Common myeloid progenitor, CD34-positive (primary cell): ENCODE data around the gene PPP1R7.

Source experiments
- CTCF ChIA-PET: fragments of 350-600 bp; sonication (Branson Sonifier 250); formaldehyde crosslinking; loops from one replicate; lab custom pipeline; 2021; ENCODE audit warnings: antibody characterized with exemption; lab: Charles Lee
- POLR2A ChIA-PET: fragments of 350-600 bp; sonication (Branson Sonifier 250); formaldehyde crosslinking; loops from one replicate; lab custom pipeline; 2021; ENCODE audit warnings: antibody characterized with exemption; lab: Charles Lee
- DNase-seq, 3 donors: peaks; one replicate each; pipeline versions ENCODE4 v3.0.0 to v3.0.0-alpha.2; 2013
- H3K27ac ChIP-seq, 2 experiments: 1 replicate in 1 of 2; 2 replicates in 1 of 2; pipeline ENCODE4 v1.7.0; 2013; ENCODE audit warnings: inconsistent platforms in 2 of 2, low read length in 2 of 2, mild to moderate bottlenecking in 2 of 2, low read depth in 1 of 2, moderate library complexity in 1 of 2; ENCODE audit not compliant: severe bottlenecking in 2 of 2, insufficient read depth in 1 of 2, poor library complexity in 1 of 2
- H3K27me3 ChIP-seq, 5 experiments: replicated peaks in 2 of 5; 1 replicate in 3 of 5; 2 replicates in 2 of 5; pipeline versions ENCODE4 v1.6.1 to v1.7.0; 2013; ENCODE audit warnings: low read length in 4 of 5, mild to moderate bottlenecking in 2 of 5, moderate library complexity in 2 of 5, inconsistent platforms in 1 of 5; ENCODE audit not compliant: insufficient read depth in 5 of 5, control insufficient read depth in 4 of 5
- H3K36me3 ChIP-seq, 4 experiments: 1 replicate in 2 of 4; 2 replicates in 2 of 4; pipeline versions ENCODE4 v1.6.1 to v1.7.0; 2013; ENCODE audit warnings: low read length in 3 of 4, control low read depth in 1 of 4, mild to moderate bottlenecking in 1 of 4; ENCODE audit not compliant: control insufficient read depth in 4 of 4, insufficient read depth in 4 of 4
- H3K4me1 ChIP-seq, 4 experiments: 1 replicate in 3 of 4; 2 replicates in 1 of 4; pipeline versions ENCODE4 v1.6.1 to v1.7.1; 2013; ENCODE audit warnings: low read length in 3 of 4, mild to moderate bottlenecking in 3 of 4, control low read depth in 1 of 4, inconsistent platforms in 1 of 4, moderate library complexity in 1 of 4; ENCODE audit not compliant: control insufficient read depth in 4 of 4, insufficient read depth in 4 of 4; ENCODE audit errors: control extremely low read depth in 1 of 4
- H3K4me3 ChIP-seq, 7 experiments: 1 replicate in 4 of 7; 2 replicates in 3 of 7; pipeline versions ENCODE4 v1.5.1 to v1.7.0; 2013; ENCODE audit warnings: mild to moderate bottlenecking in 7 of 7, low read length in 6 of 7, moderate library complexity in 6 of 7, inconsistent platforms in 2 of 7, low read depth in 2 of 7, control low read depth in 1 of 7; ENCODE audit not compliant: insufficient read depth in 4 of 7, control insufficient read depth in 1 of 7; ENCODE audit errors: extremely low read depth in 1 of 7
- H3K9me3 ChIP-seq, 5 experiments: 1 replicate in 4 of 5; 2 replicates in 1 of 5; pipeline versions ENCODE4 v1.6.1 to v1.7.1; 2013; ENCODE audit warnings: low read length in 4 of 5, mild to moderate bottlenecking in 2 of 5, inconsistent platforms in 1 of 5, low read depth in 1 of 5, moderate library complexity in 1 of 5; ENCODE audit not compliant: control insufficient read depth in 4 of 5, insufficient read depth in 2 of 5; ENCODE audit errors: control extremely low read depth in 1 of 5
- WGBS: methylation state at CpG from one replicate; pipeline ENCODE4 v1.1.5; 2013; ENCODE audit not compliant: insufficient coverage; 5-methylcytosine and 5-hydroxymethylcytosine counted together

The PPP1R7 gene

GRCh38 chr2:241129086-241129871 lies 21.0 kb upstream of the PPP1R7 start:
- Histone ChIP-seq H3K4me1 (no peaks in the 10 kb centered on the region), H3K9me3 (no peaks in the 10 kb centered on the region), H3K27ac (no peak overlapping the region), H3K36me3 (peaks cover 0 to 51% (median 22%) of the 10 kb centered on the region in 4 experiments), H3K27me3 (no peaks in the 10 kb centered on the region), H3K4me3 (no peak overlapping the region)
- no peak for DNase-seq
- ChIA-PET POLR2A (no interaction called here), CTCF (interaction anchor here (0.9 kb wide), 1 partner anchor 215 kb away, joined by 3 read pairs; no protein-coding TSS in a partner anchor)
- 100% methylated on average over 7 of the region's 12 CpGs for WGBS

GRCh38 chr2:241130316-241130715 lies 20.0 kb upstream of the PPP1R7 start:
- Histone ChIP-seq H3K9me3 (no peaks in the 10 kb centered on the region), H3K27ac (no peak overlapping the region), H3K36me3 (peaks cover 0 to 57% (median 24%) of the 10 kb centered on the region in 4 experiments), H3K4me3 (no peak overlapping the region), H3K27me3 (no peaks in the 10 kb centered on the region), H3K4me1 (no peaks in the 10 kb centered on the region)
- no peak for DNase-seq
- CTCF ChIA-PET = interaction anchor here (0.9 kb wide), 1 partner anchor 216 kb away, joined by 3 read pairs; no protein-coding TSS in a partner anchor
- POLR2A ChIA-PET = no interaction called here
- WGBS = 93% methylated on average over 12 of the region's 16 CpGs

GRCh38 chr2:241131531-241131930 lies 18.7 kb upstream of the PPP1R7 start:
- no peak for DNase-seq
- ChIA-PET POLR2A (no interaction called here), CTCF (no interaction called here)
- H3K36me3 ChIP-seq = peaks cover 0 to 59% (median 23%) of the 10 kb centered on the region in 4 experiments
- no peaks in the 10 kb centered on the region for H3K9me3 ChIP-seq
- H3K27me3 ChIP-seq = no peaks in the 10 kb centered on the region
- no peak overlapping the region for H3K27ac ChIP-seq
- no peaks in the 10 kb centered on the region for H3K4me1 ChIP-seq
- no peak overlapping the region for H3K4me3 ChIP-seq
- 99% methylated on average over 7 of the region's 7 CpGs for WGBS

GRCh38 chr2:241132538-241133435 lies 17.5 kb upstream of the PPP1R7 start:
- CTCF ChIA-PET = no interaction called here
- Histone ChIP-seq H3K36me3 (peaks cover 2 to 64% (median 25%) of the 10 kb centered on the region in 4 experiments), H3K9me3 (no peaks in the 10 kb centered on the region), H3K4me3 (no peak overlapping the region), H3K4me1 (no peaks in the 10 kb centered on the region), H3K27ac (no peak overlapping the region), H3K27me3 (no peaks in the 10 kb centered on the region)
- DNase-seq = no peak
- POLR2A ChIA-PET = interaction anchor here (1.2 kb wide), 1 partner anchor 9 kb away, joined by 3 read pairs; no protein-coding TSS in a partner anchor
- 92% methylated on average over 12 of the region's 14 CpGs for WGBS

GRCh38 chr2:241133436-241133820 lies 16.8 kb upstream of the PPP1R7 start:
- H3K36me3 ChIP-seq = peaks cover 6 to 70% (median 26%) of the 10 kb centered on the region in 4 experiments
- POLR2A ChIA-PET = interaction anchor here (1.2 kb wide), 1 partner anchor 10 kb away, joined by 3 read pairs; no protein-coding TSS in a partner anchor
- no peak for DNase-seq
- 97% methylated on average over 5 of the region's 10 CpGs for WGBS
- H3K27ac ChIP-seq = no peak overlapping the region
- no peaks in the 10 kb centered on the region for H3K27me3 ChIP-seq
- H3K9me3 ChIP-seq = no peaks in the 10 kb centered on the region
- H3K4me3 ChIP-seq = no peak overlapping the region
- H3K4me1 ChIP-seq = no peaks in the 10 kb centered on the region
- CTCF ChIA-PET = no interaction called here

GRCh38 chr2:241134711-241135110 lies 15.6 kb upstream of the PPP1R7 start:
- Histone ChIP-seq H3K36me3 (peaks cover 6 to 76% (median 30%) of the 10 kb centered on the region in 4 experiments), H3K27me3 (no peaks in the 10 kb centered on the region), H3K27ac (no peak overlapping the region), H3K4me3 (no peak overlapping the region), H3K4me1 (no peaks in the 10 kb centered on the region), H3K9me3 (no peaks in the 10 kb centered on the region)
- POLR2A ChIA-PET = interaction anchor here (0.6 kb wide), 1 partner anchor 11 kb away, joined by 3 read pairs; no protein-coding TSS in a partner anchor
- CTCF ChIA-PET = no interaction called here
- WGBS = 98% methylated on average over 6 of the region's 7 CpGs
- DNase-seq = no peak
